ENCODE results near the gene NRL.
A peak's percentile ranks its signal among the peaks of the same experiment; 100 is the strongest.

NRL gene

GRCh38 chr14:24080888-24081738 is 33.6 kb downstream of the NRL start:
- peak; percentile 68 for DNase-seq

DNA sequence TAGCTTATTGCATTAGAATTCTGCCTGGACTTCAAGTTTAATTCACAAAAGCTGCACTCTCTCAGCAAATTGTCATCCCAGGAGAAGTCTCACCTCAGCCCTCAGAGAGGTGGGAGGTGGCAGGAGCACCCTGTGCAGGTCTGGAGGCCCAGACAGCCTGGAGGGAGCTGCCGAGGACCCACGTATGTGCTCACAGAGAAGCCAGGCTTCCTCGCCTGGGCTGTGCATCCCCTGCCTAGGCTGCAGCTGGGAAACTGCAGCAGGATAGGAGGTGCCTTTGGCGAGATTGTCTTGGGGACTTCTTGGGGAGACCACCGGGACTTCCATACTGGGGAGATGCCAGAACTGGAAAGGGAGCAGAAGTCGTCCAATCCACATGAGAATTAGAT is 34.6 kb downstream of the NRL start:
- DNase-seq: peak; percentile 47

- peak; percentile 93 for DNase-seq
Observed at GRCh38 chr14:24079491-24080141, 35.1 kb downstream of the NRL start.

DNA sequence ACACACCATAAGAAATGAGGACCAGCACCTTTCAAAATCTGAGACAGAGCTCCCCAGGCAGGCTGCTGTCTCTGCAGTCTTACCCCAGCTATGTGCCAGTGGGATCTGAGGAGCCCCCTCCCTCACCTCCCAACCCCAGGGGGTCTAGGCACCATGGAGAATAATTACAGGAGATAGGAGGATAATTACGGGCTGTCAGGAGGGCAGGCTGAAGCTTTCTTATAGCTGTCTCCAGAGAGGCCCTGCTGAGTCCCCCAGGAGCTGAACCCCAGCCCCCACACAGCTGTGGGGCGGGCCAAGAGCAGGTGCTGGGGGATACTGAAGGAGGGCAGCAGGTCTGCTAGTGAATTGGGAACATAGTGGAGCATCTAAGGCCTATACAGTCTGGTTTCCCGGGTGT is 36.6 kb downstream of the NRL start:
- DNase-seq: no peak

DNA sequence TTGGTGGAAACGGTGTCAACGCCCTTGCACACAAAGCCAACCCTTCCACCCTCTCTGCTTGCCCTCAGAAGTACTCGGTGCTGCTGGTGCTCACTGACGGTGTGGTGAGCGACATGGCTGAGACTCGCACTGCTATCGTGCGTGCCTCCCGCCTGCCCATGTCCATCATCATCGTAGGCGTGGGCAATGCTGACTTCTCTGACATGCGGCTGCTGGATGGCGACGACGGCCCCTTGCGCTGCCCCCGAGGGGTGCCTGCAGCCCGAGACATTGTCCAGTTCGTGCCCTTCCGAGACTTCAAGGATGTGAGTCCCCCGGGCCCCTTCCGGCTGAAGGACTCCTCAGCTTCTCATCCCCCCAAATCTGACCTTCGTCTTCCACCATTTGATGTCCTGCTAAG is 37.7 kb downstream of the NRL start:
- no peak for DNase-seq

GRCh38 chr14:24076302-24076601 is 38.5 kb downstream of the NRL start:
- DNase-seq: no peak

GRCh38 chr14:24075485-24076301 is 39.1 kb downstream of the NRL start:
- DNase-seq: no peak

DNA sequence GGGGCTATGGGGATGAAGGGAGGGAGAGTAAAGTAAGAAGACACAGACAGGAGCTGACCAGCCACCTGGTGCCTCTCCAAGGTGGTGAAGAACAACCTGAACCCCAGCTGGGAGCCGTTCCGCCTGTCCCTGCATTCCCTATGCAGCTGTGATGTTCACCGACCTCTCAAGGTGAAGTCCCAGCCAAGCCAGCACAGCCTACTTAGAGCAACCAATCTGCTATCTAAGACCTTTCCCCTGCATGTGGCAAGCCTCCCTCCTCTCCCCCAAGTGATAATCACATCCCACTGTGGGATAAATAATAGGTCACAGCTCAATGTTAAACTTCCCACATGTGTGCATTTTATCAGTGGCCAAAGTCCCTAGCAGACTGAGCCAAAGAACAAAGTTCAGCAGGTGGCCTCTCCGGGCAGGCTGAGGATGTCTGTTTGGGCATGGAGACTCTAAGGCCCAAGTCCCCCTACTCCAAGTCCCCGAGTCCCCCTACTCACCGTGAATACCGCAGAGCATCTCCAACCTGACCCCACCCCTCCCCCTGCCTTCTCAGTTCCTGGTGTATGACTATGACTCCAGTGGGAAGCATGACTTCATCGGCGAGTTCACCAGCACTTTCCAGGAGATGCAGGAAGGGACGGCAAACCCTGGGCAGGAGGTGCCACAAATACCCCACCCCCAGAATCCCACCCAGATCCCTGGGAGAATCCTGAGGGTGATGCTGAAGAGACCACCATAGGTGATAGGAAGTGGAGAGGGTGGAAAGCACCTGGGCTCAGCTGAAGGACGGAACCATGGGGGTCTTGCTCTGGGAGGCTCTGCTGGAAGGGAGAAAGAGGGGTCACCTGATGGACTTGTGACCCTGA is 39.9 kb downstream of the NRL start:
- DNase-seq: no peak

DNA sequence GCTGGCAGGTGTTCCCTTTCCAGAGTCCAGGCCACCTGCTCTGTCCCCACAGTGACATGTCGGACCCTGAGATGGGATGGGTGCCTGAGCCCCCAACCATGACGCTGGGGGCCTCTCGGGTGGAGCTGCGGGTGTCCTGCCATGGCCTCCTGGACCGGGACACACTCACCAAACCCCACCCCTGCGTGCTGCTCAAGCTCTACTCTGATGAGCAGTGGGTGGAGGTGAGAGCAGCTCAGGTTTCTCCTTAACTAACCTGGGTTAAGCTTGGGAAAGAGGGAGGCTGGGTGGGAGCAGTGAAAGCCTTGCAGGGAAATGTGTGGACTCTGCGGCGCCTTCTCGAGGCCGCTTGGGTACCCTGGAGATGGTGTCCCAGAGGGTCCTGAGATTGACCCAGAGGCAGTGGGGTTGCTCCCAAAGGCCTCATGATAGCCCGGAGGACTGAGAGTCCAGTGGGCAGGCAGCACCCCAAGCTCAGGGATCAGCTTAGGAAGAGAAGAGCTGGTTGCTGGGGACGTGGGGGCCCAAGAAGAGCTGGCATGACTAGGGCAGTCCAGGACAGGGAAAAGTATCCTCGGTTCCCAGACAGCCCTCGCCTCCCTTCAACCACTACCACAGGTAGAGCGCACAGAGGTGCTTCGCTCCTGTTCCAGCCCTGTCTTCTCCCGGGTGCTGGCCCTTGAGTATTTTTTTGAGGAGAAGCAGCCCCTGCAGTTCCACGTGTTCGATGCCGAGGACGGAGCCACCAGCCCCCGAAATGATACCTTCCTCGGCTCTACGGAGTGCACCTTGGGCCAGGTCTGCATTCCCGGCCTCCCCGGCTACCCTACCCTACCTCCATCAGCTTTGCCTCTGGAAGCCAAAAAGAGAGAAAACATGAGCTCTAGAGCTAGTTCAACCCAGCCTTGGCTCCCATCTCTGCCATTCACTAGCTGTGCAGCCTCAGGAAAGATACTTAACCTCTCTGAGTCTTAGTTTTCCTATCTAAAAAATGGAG is 41.6 kb downstream of the NRL start:
- no peak for DNase-seq

DNA sequence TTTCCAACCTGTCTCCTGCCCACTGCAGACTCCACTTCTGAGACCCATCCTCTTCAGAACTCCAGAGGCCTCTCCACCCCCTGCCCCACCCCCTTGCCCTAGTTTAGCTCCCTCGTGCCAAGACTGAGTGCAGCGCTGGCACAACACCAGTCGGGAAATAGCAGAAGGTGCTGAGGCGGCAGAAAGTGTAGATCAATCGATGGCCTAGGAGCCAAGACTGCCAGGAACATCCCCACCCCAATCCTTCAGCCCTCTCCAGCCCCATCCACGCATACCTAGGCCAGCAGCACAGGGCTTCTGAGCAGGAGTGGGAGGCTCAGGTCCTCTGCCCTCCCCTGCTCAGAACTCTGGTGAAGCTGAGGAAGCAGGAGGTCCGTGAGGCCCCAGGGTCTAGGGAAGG is 42.3 kb downstream of the NRL start:
- no peak for DNase-seq

- DNase-seq: no peak
Observed at GRCh38 chr14:24071836-24072430, 42.8 kb downstream of the NRL start.

- DNase-seq: no peak
Observed at GRCh38 chr14:24071144-24071697, 43.5 kb downstream of the NRL start, which contains the start of gene CPNE6. Gene CPNE6, plus strand, starts transcription at chr14:24071562. Its CDS starts 1,375 bp downstream, at chr14:24072937.

DNA sequence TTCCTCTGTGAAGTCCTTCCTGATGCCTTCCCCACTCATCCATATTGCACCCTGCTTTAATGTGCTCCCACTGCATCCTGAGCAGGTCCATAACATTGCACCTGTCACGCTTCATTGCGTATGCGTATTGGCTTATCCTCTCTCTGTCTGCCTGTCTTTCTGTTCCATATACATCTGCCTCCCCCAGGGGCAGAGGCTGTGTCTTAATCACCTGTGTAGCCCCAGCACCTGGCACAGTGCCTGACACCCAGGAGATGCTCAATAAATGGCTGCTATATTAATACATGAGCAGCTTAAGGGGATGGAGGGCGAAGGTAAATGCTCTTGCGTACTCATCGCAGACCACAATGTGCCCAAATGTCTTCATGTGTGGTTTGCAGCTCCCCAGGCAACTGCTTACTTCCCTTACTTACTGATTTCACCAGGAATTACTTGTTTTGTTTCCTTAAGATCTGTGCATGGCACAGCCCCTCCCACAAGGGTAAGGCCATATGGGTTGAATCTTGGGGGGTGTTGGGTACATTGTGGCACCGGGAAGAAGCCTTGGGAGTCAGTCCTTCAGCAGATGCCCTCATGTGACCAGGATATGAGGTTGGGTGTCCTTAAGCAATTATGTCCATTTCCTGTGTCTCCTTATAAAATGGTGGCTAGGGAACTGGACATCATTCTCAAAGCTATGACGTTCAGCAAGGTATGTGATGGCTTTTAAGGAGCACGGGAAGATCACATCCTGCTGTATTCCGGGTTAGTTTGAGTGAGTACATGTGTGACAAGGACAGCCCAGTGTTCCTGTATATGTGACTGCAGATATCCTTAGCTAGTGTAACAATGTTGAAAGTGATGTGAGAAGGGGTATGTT is 44.2 kb downstream of the NRL start:
- no peak for DNase-seq

DNA sequence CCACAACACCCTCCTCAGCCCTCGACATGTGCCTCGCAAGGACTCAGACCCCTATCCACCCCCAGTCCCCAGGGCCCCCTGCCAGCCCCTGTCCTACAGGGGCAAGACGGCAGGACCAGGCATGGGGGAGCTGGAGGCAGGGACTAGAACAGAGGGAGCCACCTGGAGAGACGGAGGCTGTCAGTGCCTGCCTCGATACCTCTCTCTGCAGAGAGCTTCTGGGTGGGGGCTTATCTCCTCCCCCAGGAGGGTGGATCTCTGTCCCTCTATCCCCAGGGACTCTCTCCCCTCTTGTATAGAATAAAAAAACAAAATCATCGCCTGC is 45.4 kb downstream of the NRL start:
- no peak for DNase-seq

GRCh38 chr14:24068711-24069410 is 45.9 kb downstream of the NRL start:
- no peak for DNase-seq

DNA sequence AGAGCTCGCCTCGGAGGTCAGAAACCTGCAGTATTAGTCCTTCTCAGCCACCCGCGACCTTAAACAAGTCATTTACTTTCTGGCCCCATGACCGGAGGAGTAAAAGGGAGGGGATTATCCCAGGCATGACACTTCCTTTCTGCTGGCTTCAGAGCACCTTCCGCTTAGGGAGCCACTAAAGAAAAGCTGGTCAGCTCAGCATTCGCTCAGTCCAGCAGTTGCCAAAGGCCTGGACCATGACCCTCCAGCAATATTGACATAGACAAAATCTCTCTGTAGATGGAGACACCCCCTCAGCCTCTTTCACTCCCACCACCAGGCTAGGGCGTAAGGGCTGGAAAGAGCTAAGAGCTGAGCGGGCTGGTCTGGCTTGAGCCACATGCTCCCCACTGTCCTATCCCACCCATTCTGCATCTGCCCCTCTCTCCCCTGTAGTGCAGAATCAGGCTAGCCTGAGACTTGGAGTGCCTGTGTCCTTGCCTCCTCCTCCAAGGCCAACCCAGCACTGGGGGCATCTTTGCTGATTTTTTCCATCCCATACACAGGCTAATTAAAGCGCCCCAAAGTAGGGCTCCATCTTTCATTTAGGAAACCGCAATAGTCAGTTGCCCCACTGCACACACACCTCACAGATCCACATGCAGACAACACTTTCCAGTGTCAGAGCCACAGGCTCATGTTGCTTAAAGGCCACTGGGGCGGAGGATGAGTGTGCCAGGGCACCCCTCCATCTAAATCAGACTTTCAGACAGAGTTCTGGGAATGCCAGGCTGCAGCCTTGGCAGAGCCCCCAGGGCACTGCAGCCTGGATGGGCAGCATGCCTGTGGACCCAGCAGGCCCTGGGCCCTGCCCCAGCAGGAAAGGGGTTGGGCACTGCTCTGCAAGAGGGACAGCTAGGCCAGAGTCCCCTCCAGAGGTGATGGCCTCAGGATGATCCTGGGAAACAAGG is 47.3 kb downstream of the NRL start:
- DNase-seq: no peak

DNA sequence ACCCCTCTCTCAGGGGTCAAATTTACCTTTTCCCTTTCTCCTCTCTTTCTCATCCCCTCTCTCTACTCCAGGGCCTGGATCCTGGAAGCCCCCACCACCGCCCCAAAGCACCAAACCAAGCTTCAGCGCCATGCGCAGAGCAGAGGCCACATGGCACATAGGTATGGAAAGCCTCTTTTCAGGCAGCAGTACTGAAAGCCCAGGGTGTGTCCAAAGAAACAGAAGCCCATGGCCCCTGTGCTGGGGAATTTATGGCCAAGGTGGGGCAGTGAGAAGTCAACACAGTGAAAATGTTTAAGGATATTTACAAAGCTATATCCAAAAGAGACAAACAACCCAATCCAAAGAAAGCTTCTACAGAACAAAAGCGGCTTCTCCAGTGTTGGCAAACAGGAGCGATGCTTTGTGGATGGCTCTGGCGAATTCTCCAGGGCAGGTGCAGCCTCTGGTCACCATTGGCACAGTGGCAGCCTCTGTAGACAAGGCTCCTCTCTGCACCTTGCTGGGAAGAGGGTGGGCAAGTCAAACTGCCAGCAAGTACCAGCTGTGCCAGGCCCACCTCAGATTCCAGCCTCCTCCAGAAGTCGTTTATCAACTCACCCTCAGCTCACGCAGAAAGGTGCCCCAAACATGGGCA is 48.1 kb downstream of the NRL start:
- no peak for DNase-seq

DNA sequence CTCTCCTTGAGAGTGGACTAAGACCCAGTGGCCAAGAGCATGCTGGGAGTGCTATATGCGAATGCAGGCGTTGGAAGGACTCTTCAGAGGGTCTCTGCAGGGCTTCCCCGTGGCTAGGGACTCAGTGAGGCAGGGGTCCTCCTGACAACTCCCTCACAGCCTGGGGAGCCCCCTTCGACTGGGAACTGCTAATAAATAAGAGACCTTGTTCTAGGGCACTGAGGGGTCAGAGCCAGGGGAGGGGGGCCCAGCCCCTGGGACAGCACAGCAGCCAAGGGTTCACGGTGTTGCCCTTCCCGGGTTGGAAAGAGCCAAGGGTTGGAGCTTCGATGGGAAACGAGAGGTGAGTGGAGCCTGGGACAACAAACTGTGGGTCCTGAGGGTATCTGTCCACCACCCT is 49.3 kb downstream of the NRL start:
- DNase-seq: no peak

Measured in NCI-H1694 treated with DMSO at 0.1 percent for 48 hours (cell line).